Activated T-cell treated with anti-CD3 and anti-CD28 coated beads, Interleukin-2, amount 50 U/mL, for 24 hours (primary cell): ENCODE measurements around the gene CCND3.
"Not testable (repeated sequence)": the region's sequence is repeated elsewhere in the genome, so short reads cannot be mapped to it uniquely, and the experiment has no call there.

Experiments
- DNase-seq: peaks from one replicate; pipeline ENCODE4 v3.0.0-alpha.2; 2020
- H3K27ac Mint-ChIP-seq: 2 replicates; pipeline ENCODE4 v1.8.0; 2020; ENCODE audit warnings: mild to moderate bottlenecking, mixed read lengths
- H3K27me3 Mint-ChIP-seq: 2 replicates; pipeline ENCODE4 v1.8.0; 2020; ENCODE audit warnings: mixed read lengths
- H3K36me3 Mint-ChIP-seq: 2 replicates; pipeline ENCODE4 v1.8.0; 2020; ENCODE audit warnings: low read depth, mixed read lengths
- H3K4me1 Mint-ChIP-seq: 2 replicates; pipeline ENCODE4 v1.8.0; 2020; ENCODE audit warnings: low read depth, mixed read lengths
- H3K4me3 Mint-ChIP-seq: 2 replicates; pipeline ENCODE4 v1.8.0; 2020; ENCODE audit warnings: mild to moderate bottlenecking, moderate library complexity, mixed read lengths
- H3K9me3 Mint-ChIP-seq: 2 replicates; pipeline ENCODE4 v1.8.0; 2020; ENCODE audit warnings: mixed read lengths

The CCND3 gene

GRCh38 chr6:41964201-41964887, 22.7 kb upstream of the CCND3 start:
- H3K36me3 Mint-ChIP-seq = peaks cover 30% of the 10 kb centered on the region
- H3K27ac Mint-ChIP-seq = peak overlapping the region; percentile 97
- H3K4me1 Mint-ChIP-seq = peaks cover 88% of the 10 kb centered on the region
- H3K27me3 Mint-ChIP-seq = no peaks in the 10 kb centered on the region
- no peak overlapping the region for H3K4me3 Mint-ChIP-seq
- H3K9me3 Mint-ChIP-seq = peaks cover 6% of the 10 kb centered on the region
- peak; percentile 43 for DNase-seq

- Mint-ChIP-seq H3K4me1 (peaks cover 88% of the 10 kb centered on the region), H3K4me3 (no peak overlapping the region), H3K27me3 (no peaks in the 10 kb centered on the region), H3K27ac (peak overlapping the region; percentile 97), H3K36me3 (peaks cover 39% of the 10 kb centered on the region), H3K9me3 (peaks cover 13% of the 10 kb centered on the region)
- peak; percentile 41 for DNase-seq
Measured at GRCh38 chr6:41963371-41963770, 21.8 kb upstream of the CCND3 start.

DNA sequence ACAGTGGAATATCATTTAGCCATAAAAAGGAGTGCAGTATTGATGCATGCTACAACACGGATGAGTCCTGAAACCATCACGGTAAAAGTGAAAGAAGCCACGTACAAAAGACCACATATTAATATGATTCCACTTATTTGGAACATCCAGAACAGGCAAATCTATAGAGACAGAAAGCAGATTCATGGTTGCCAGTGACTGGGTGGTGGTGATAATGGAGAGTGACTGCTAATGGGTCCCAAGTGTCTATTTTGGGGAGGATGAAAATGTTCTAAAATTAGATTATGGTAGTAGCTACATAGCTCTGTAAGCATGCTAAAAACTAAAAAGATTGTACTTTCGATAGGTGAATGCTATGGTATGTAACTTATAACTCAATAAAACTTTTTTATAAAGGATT, 18.4 kb upstream of the CCND3 start:
- peak overlapping the region; percentile 97 for H3K27ac Mint-ChIP-seq
- H3K9me3 Mint-ChIP-seq = peaks cover 15% of the 10 kb centered on the region
- peak; percentile 3 for DNase-seq
- H3K4me1 Mint-ChIP-seq = peaks cover 79% of the 10 kb centered on the region
- H3K4me3 Mint-ChIP-seq = no peak overlapping the region
- H3K27me3 Mint-ChIP-seq = no peaks in the 10 kb centered on the region
- H3K36me3 Mint-ChIP-seq = peaks cover 47% of the 10 kb centered on the region

DNA sequence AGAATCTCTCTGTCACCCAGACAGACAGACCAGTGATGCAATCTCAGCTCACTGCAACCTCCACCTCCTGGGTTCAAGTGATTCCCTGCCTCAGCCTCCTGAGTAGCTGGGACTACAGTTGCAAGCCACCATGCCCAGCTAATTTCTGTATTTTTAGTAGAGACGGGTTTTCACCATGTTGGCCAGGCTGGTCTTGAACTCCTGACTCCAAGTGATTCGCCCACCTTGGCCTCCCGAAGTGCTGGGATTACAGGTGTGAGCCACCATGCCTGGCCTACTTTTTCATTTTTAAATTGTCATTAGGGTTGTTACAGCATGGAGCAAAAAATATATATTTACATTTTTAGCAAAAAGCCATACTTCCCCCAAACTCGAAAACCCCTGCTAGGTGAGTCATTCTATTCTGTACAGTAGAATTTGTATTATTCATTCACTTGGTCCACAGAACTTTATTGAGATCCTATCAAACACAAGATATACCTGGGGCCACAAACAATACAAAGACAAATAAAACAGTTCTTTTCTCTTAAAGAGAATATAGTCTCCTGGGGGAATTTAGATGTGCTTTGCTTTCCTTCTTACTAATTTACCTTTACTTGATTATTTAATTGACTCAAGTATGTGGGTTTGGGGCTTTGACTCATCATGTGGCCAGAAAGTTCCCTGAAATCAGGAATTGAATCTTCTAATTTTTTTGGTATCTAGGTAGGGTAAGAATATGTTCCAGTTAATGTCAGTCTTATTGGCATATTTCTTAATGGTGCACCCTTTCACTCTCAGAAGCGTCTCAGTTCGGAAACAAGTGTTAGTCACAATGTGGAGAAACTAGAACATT, 16.6 kb upstream of the CCND3 start:
- DNase-seq = peak; percentile 63
- peaks cover 74% of the 10 kb centered on the region for H3K4me1 Mint-ChIP-seq
- H3K27ac Mint-ChIP-seq = peak overlapping the region; percentile 97
- H3K9me3 Mint-ChIP-seq = peaks cover 17% of the 10 kb centered on the region
- peak overlapping the region; percentile 43 for H3K4me3 Mint-ChIP-seq
- no peaks in the 10 kb centered on the region for H3K27me3 Mint-ChIP-seq
- peaks cover 51% of the 10 kb centered on the region for H3K36me3 Mint-ChIP-seq

DNA sequence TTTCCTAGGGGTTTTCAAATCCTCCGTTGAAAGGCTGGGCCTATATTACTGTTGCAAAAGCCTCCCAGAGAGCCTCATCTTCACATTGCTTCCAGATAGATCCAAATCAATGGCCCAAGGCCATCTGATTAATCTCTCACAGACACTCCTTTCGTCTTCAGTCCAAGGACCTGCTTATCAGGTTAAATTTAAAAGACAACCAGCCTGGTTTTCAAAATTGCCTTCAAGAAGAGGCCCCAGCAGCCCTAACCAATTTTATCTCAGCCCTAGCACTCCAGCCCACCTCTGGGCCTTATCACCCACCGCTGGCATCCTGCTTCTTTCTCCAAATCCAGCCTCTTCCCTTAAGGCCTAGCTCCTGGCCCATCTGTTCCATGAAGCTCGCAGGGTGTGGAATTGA, 15.5 kb upstream of the CCND3 start:
- H3K27ac Mint-ChIP-seq = peak overlapping the region; percentile 97
- peaks cover 78% of the 10 kb centered on the region for H3K4me1 Mint-ChIP-seq
- peaks cover 48% of the 10 kb centered on the region for H3K36me3 Mint-ChIP-seq
- H3K4me3 Mint-ChIP-seq = no peak overlapping the region
- H3K9me3 Mint-ChIP-seq = peaks cover 15% of the 10 kb centered on the region
- no peaks in the 10 kb centered on the region for H3K27me3 Mint-ChIP-seq
- no peak for DNase-seq

GRCh38 chr6:41955412-41955811, 13.8 kb upstream of the CCND3 start:
- peaks cover 71% of the 10 kb centered on the region for H3K4me1 Mint-ChIP-seq
- DNase-seq = no peak
- peaks cover 42% of the 10 kb centered on the region for H3K36me3 Mint-ChIP-seq
- H3K9me3 Mint-ChIP-seq = peaks cover 11% of the 10 kb centered on the region
- H3K4me3 Mint-ChIP-seq = no peak overlapping the region
- peak overlapping the region; percentile 90 for H3K27ac Mint-ChIP-seq
- no peaks in the 10 kb centered on the region for H3K27me3 Mint-ChIP-seq

- peaks cover 37% of the 10 kb centered on the region for H3K36me3 Mint-ChIP-seq
- peak overlapping the region; percentile 90 for H3K27ac Mint-ChIP-seq
- no peak overlapping the region for H3K4me3 Mint-ChIP-seq
- peaks cover 11% of the 10 kb centered on the region for H3K9me3 Mint-ChIP-seq
- DNase-seq = no peak
- no peaks in the 10 kb centered on the region for H3K27me3 Mint-ChIP-seq
- H3K4me1 Mint-ChIP-seq = peaks cover 68% of the 10 kb centered on the region
Measured at GRCh38 chr6:41954668-41955067, 13.1 kb upstream of the CCND3 start.

- Mint-ChIP-seq H3K4me3 (no peak overlapping the region), H3K4me1 (peaks cover 62% of the 10 kb centered on the region), H3K36me3 (peaks cover 13% of the 10 kb centered on the region)
Measured at GRCh38 chr6:41947581-41948220, 6.1 kb upstream of the CCND3 start.

DNA sequence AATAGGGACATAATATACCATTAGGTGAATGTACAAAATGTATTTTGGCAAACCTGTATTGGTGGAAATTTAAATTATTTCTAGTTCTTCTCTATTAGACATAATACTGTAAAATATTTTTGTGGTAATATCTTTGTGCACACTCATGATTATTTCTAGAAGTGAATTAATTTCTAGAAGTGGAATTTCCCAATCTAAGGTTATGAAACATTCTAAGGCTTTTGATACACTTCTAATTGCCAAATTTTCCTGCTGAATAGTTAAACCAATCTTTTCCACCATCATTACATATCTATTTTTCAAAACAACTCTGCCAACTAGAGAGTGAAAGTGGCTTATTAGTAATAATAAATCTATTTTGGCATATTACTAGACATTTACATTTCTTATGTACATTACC, 1.8 kb upstream of the CCND3 start:
- peak overlapping the region; percentile 27 for H3K4me3 Mint-ChIP-seq
- peaks cover 62% of the 10 kb centered on the region for H3K4me1 Mint-ChIP-seq
- no peaks in the 10 kb centered on the region for H3K9me3 Mint-ChIP-seq
- H3K36me3 Mint-ChIP-seq = peaks cover 40% of the 10 kb centered on the region
- DNase-seq = no peak
- H3K27me3 Mint-ChIP-seq = no peaks in the 10 kb centered on the region
- H3K27ac Mint-ChIP-seq = peak overlapping the region; percentile 87

More at GRCh38 chr6:41947581-41948220, 6.1 kb upstream of the CCND3 start:
- Mint-ChIP-seq H3K27me3 (no peaks in the 10 kb centered on the region), H3K9me3 (no peaks in the 10 kb centered on the region), H3K27ac (peak overlapping the region; percentile 68)
- no peak for DNase-seq

- Mint-ChIP-seq H3K27ac (peak overlapping the region; percentile 97), H3K36me3 (peaks cover 45% of the 10 kb centered on the region), H3K4me1 (peaks cover 64% of the 10 kb centered on the region), H3K4me3 (peak overlapping the region; percentile 100)
- H3K27me3 Mint-ChIP-seq, H3K9me3 Mint-ChIP-seq, DNase-seq: not testable (repeated sequence)
Measured at GRCh38 chr6:41942882-41943281, 1.3 kb upstream of the CCND3 start.

- Mint-ChIP-seq H3K4me1 (peaks cover 64% of the 10 kb centered on the region), H3K27me3 (no peaks in the 10 kb centered on the region), H3K27ac (peak overlapping the region; percentile 97), H3K9me3 (no peaks in the 10 kb centered on the region), H3K4me3 (peak overlapping the region; percentile 100), H3K36me3 (peaks cover 48% of the 10 kb centered on the region)
- DNase-seq = no peak
Measured at GRCh38 chr6:41942067-41942851, 651 bp upstream of the CCND3 start.

GRCh38 chr6:41940759-41941279, 789 bp downstream of the CCND3 start:
- Mint-ChIP-seq H3K9me3 (no peaks in the 10 kb centered on the region), H3K36me3 (peaks cover 61% of the 10 kb centered on the region), H3K4me1 (peaks cover 72% of the 10 kb centered on the region), H3K4me3 (peak overlapping the region; percentile 100), H3K27me3 (no peaks in the 10 kb centered on the region), H3K27ac (peak overlapping the region; percentile 96)
- DNase-seq = no peak

DNA sequence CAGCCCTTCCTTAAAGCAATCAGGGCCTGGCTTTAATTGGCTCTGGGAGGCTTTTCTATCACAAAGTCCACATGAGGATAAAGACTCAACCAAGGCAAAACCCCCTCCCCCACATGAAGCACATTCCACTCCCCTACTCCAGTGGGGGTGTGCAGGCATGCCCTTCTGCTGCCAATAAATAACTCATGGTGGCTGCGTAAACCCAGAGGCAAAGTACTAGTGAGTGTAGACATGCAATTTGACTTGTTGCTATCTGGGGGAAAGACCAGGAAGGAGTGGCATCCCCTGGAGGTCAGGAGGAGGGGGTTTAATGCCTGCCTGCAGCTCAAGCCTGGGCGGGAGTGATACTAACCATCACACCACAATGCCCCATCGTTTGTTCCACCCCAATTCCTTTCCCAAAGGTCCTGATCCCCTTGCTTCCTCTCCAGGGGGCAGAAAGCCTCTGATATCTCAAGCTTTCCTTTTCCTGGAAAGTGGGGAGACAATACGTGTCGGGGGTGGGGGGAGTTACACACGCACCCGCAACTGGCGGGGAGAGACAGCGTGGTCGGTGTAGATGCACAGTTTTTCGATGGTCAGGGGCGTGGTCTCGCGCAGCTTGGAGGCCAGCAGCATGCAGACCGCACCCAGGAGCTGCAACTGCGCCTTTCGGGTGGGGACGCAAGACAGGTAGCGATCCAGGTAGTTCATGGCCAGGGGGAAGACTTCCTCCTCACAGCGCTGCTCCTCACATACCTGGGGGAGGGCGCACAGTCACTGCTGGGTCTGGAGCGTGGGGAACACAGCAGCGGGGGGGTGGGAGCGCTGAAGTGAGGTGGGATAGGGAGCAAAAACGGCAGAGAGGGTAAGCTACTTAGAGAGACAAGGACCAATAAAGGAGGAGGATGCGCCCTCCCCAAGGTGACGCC, 1.5 kb downstream of the CCND3 start:
- no peaks in the 10 kb centered on the region for H3K27me3 Mint-ChIP-seq
- H3K27ac Mint-ChIP-seq = peak overlapping the region; percentile 96
- peaks cover 73% of the 10 kb centered on the region for H3K4me1 Mint-ChIP-seq
- no peaks in the 10 kb centered on the region for H3K9me3 Mint-ChIP-seq
- peak; percentile 79 for DNase-seq
- H3K36me3 Mint-ChIP-seq = peaks cover 68% of the 10 kb centered on the region
- peak overlapping the region; percentile 100 for H3K4me3 Mint-ChIP-seq
